HCT116 (cell line): Measurements from ENCODE around the gene DBP. TPM values are rescaled to one million over a fixed set of nuclear protein-coding genes. Genes with fewer than 3 reads are reported as not detected.

ENCODE experiments used
- ATAC-seq: fragments of 200-7000 bp; cut with Tn5 transposase; 2 replicates; pipeline ENCODE4 v1.9.1; 2020; ENCODE audit warnings: mild to moderate bottlenecking, moderate library complexity
- BruUV-seq: library from RNA; stranded (reverse); fragments of 400-500 nt; replicated peaks from 2 replicates; lab custom pipeline; 2021; lab: Mats Ljungman, UMichigan
- CTCF ChIA-PET: fragments of 300-600 bp; sonication (Branson Sonifier 250); formaldehyde crosslinking; loops from one replicate; lab custom pipeline; 2021; ENCODE audit warnings: antibody characterized with exemption; lab: Charles Lee
- POLR2A ChIA-PET: fragments of 300-600, 350-600 bp; sonication (Branson Sonifier 250); formaldehyde crosslinking; loops from one replicate; lab custom pipeline; 2021; ENCODE audit warnings: antibody characterized with exemption; lab: Charles Lee
- RAD21 ChIA-PET, 2 experiments: fragments of 300-600 bp; sonication (Branson Sonifier 250); formaldehyde crosslinking; loops; one replicate each; lab custom pipeline; 2023; ENCODE audit warnings: low total read pairs in 2 of 2; ENCODE audit not compliant: uncharacterized antibody in 2 of 2, unreplicated experiment in 2 of 2, low non-redundant PET in 1 of 2; lab: Charles Lee
- DNase-seq: peaks from one replicate; pipeline ENCODE4 v3.0.0-alpha.2; 2010; ENCODE audit warnings: low read depth, low spot score
- H2AFZ ChIP-seq: fragments of 200-600 bp; shearing (Covaris generic), sonication (generic); 2 replicates; pipeline ENCODE4 v1.6.1; 2017; ENCODE audit warnings: low read depth, mixed run types, mixed read lengths, antibody characterized with exemption, low read length; ENCODE audit not compliant: poor library complexity, severe bottlenecking
- H3K27ac ChIP-seq: 2 replicates; pipeline ENCODE4 v1.5.1; 2012; ENCODE audit warnings: low read depth, low read length
- H3K27me3 ChIP-seq: fragments of 200-600 bp; sonication (generic); 2 replicates; pipeline ENCODE4 v1.6.1; 2016; ENCODE audit warnings: mixed run types, low read length, mixed read lengths; ENCODE audit not compliant: insufficient read depth
- H3K36me3 ChIP-seq, 2 experiments: fragments of 200-500 bp in 1 of 2; fragments of 200-600 bp in 1 of 2; sonication (Bioruptor generic) in 1 of 2; sonication (generic) in 1 of 2; 2 replicates each; pipeline versions ENCODE4 v1.5.1 to v1.6.1; 2014 to 2016; ENCODE audit warnings: low read length in 2 of 2, inconsistent platforms in 1 of 2, mixed read lengths in 1 of 2, mixed run types in 1 of 2; ENCODE audit not compliant: insufficient read depth in 2 of 2, control insufficient read depth in 1 of 2
- H3K4me1 ChIP-seq, 2 experiments: fragments of 200-600 bp in 1 of 2; sonication (generic) in 1 of 2; 2 replicates each; pipeline versions ENCODE4 v1.5.1 to v1.6.1; 2012 to 2017; ENCODE audit warnings: low read length in 2 of 2, inconsistent platforms in 1 of 2, mild to moderate bottlenecking in 1 of 2, mixed read lengths in 1 of 2, mixed run types in 1 of 2, moderate library complexity in 1 of 2; ENCODE audit not compliant: insufficient read depth in 2 of 2, control insufficient read depth in 1 of 2
- H3K4me2 ChIP-seq: fragments of 200-600 bp; sonication (generic); 2 replicates; pipeline ENCODE4 v1.6.1; 2017; ENCODE audit warnings: mixed run types, low read length, mixed read lengths
- H3K4me3 ChIP-seq, 2 experiments: fragments of 200-600 bp in 1 of 2; sonication (generic) in 1 of 2; replicated peaks in 1 of 2; 2 replicates each; pipeline ENCODE4 v1.5.1; 2011 to 2016; ENCODE audit warnings: low read length in 2 of 2, control low read depth in 1 of 2, low read depth in 1 of 2, mild to moderate bottlenecking in 1 of 2, mixed read lengths in 1 of 2, mixed run types in 1 of 2
- H3K79me2 ChIP-seq: fragments of 200-600 bp; sonication (generic); 2 replicates; pipeline ENCODE4 v1.6.1; 2017; ENCODE audit warnings: mild to moderate bottlenecking, mixed run types, low read length, moderate library complexity, mixed read lengths; ENCODE audit not compliant: insufficient read depth
- H3K9ac ChIP-seq: fragments of 200-600 bp; sonication (generic); 2 replicates; pipeline ENCODE4 v1.6.1; 2016; ENCODE audit warnings: low read length, mixed read lengths
- H3K9me2 ChIP-seq: fragments of 200-600 bp; sonication (generic), shearing (Covaris generic); 2 replicates; pipeline ENCODE4 v1.6.1; 2017; ENCODE audit warnings: mixed run types, mild to moderate bottlenecking, moderate library complexity; ENCODE audit not compliant: insufficient read depth
- H3K9me3 ChIP-seq, 2 experiments: fragments of 200-500 bp in 1 of 2; fragments of 200-600 bp in 1 of 2; sonication (Bioruptor generic) in 1 of 2; sonication (generic) in 1 of 2; 2 replicates each; pipeline ENCODE4 v1.6.1; 2014 to 2017; ENCODE audit warnings: low read length in 2 of 2, mixed read lengths in 2 of 2, inconsistent platforms in 1 of 2, low read depth in 1 of 2, mild to moderate bottlenecking in 1 of 2, mixed run types in 1 of 2, moderate library complexity in 1 of 2; ENCODE audit not compliant: control insufficient read depth in 1 of 2, insufficient read depth in 1 of 2
- H4K20me1 ChIP-seq: fragments of 200-600 bp; sonication (generic), shearing (Covaris generic); 2 replicates; pipeline ENCODE4 v1.6.1; 2017; ENCODE audit warnings: mixed run types, mild to moderate bottlenecking, moderate library complexity; ENCODE audit not compliant: insufficient read depth
- CBX3 ChIP-seq: IDR thresholded peaks from 2 replicates; pipeline ENCODE4 v1.6.1; 2012; ENCODE audit warnings: low read depth
- CEBPB ChIP-seq: IDR thresholded peaks from 2 replicates; pipeline ENCODE4 v1.6.1; 2012; ENCODE audit warnings: low read depth
- CTCF ChIP-seq, 3 experiments: fragments of 200-600 bp in 1 of 3; sonication (generic) in 1 of 3; IDR thresholded peaks in 2 of 3; conservative IDR thresholded peaks in 1 of 3; 2 replicates each; pipeline ENCODE4 v1.5.1; 2012 to 2017; ENCODE audit warnings: low read depth in 2 of 3, low read length in 2 of 3, antibody characterized with exemption in 1 of 3, borderline replicate concordance in 1 of 3, control low read depth in 1 of 3, mild to moderate bottlenecking in 1 of 3, mixed read lengths in 1 of 3, mixed run types in 1 of 3, moderate library complexity in 1 of 3; ENCODE audit not compliant: insufficient read depth in 1 of 3
- EGR1 ChIP-seq: IDR thresholded peaks from 2 replicates; pipeline ENCODE4 v1.6.1; 2012; ENCODE audit warnings: low read depth
- MAX ChIP-seq: IDR thresholded peaks from 2 replicates; pipeline ENCODE4 v1.6.1; 2012
- REST ChIP-seq: IDR thresholded peaks from 2 replicates; pipeline ENCODE4 v1.6.1; 2012; ENCODE audit warnings: low read depth
- SIN3A ChIP-seq: IDR thresholded peaks from 2 replicates; pipeline ENCODE4 v1.6.1; 2012; ENCODE audit warnings: low read depth
- SP1 ChIP-seq: IDR thresholded peaks from 2 replicates; pipeline ENCODE4 v1.6.1; 2012; ENCODE audit warnings: low read depth
- TCF7L2 ChIP-seq: IDR thresholded peaks from 2 replicates; pipeline ENCODE4 v1.7.0; 2011; ENCODE audit warnings: borderline replicate concordance, inconsistent platforms; ENCODE audit not compliant: insufficient read depth, insufficient read length; ENCODE audit errors: extremely low read depth
- YY1 ChIP-seq: IDR thresholded peaks from 2 replicates; pipeline ENCODE4 v1.6.1; 2011; ENCODE audit warnings: low read length, low read depth, moderate library complexity, mild to moderate bottlenecking; ENCODE audit not compliant: insufficient replicate concordance; ENCODE audit errors: extremely low read depth
- intact Hi-C: fragments of 100-400 bp; cut with micrococcal nuclease; formaldehyde crosslinking; loops from 2 replicates; pipeline ENCODE4 v1.10.0; 2022
- total RNA-seq: library from RNA; stranded (reverse); gene quantifications from one replicate; pipeline ENCODE4 v1.2.1, GENCODE V29; 2021; ENCODE audit not compliant: unreplicated experiment

DBP gene
- total RNA-seq, 1 experiment from 2014 or later: 45.9 TPM

GRCh38 chr19:48587387-48587786 is 49.8 kb downstream of the DBP start:
- ATAC-seq (no peak), DNase-seq (no peak)
- H3K4me1 ChIP-seq: peaks cover 15 to 36% of the 10 kb centered on the region in 2 experiments
- TF ChIP-seq SIN3A (no peak), EGR1 (no peak), SP1 (no peak), CTCF (IDR thresholded peaks at IDR 0.05 in 2 of 3, conservative IDR thresholded peaks at IDR 0.05 in 1 of 3; ENCODE audit: borderline replicate concordance in 1 of 3, insufficient read depth in 1 of 3, low read depth in 2 of 3, low read length in 2 of 3) (no peak), CEBPB (no peak), CBX3 (no peak), TCF7L2 (no peak), YY1 (no peak), MAX (no peak), REST (no peak)
- no peaks in the 10 kb centered on the region for H3K79me2 ChIP-seq
- no peak overlapping the region for H3K9ac ChIP-seq
- POLR2A ChIA-PET: interaction anchor here (0.9 kb wide), 1 partner anchor 32 kb away, joined by 3 read pairs; the partner anchor contains the start of genes RPL18 and SPHK2
- H3K27me3 ChIP-seq: no peaks in the 10 kb centered on the region
- intact Hi-C loops: loop anchor here (10.0 kb wide), 1 partner anchor 263 kb away; the partner anchor contains the start of gene EMP3
- RAD21 ChIA-PET: interaction anchor here in 1 of 2 experiments (0.6 to 1.0 kb wide), 2 partner anchors 81 to 85 kb away, joined by 3 to 6 read pairs; no protein-coding TSS in a partner anchor
- no peaks in the 10 kb centered on the region for H3K9me3 ChIP-seq
- no peak overlapping the region for H3K4me2 ChIP-seq
- H3K27ac ChIP-seq: no peak overlapping the region
- no peaks in the 10 kb centered on the region for H3K36me3 ChIP-seq
- H4K20me1 ChIP-seq: no peaks in the 10 kb centered on the region
- no peak overlapping the region for H2AFZ ChIP-seq
- H3K9me2 ChIP-seq: no peaks in the 10 kb centered on the region
- no TSS peak for BruUV-seq
- H3K4me3 ChIP-seq: no peak overlapping the region
- CTCF ChIA-PET: interaction anchor here (0.6 to 7.7 kb wide), 2 partner anchors 80 to 255 kb away, joined by 3 to 276 read pairs; no protein-coding TSS in a partner anchor
